Stimulated activated CD4-positive, alpha-beta T cell treated with anti-CD3 and anti-CD28 coated beads, Interleukin-12 subunit alpha, Interleukin-12 subunit beta, amount 100 ng/mL, for 4 hours (primary cell): ENCODE measurements around the gene FBXW5.

Experiments used
- DNase-seq: peaks from one replicate; pipeline ENCODE4 v3.0.0-alpha.2; 2020

FBXW5 gene

GRCh38 chr9:136902259-136902821, 42.2 kb downstream of the FBXW5 start:
- DNase-seq = peak; percentile 79

- DNase-seq = peak; percentile 70
Measured at GRCh38 chr9:136901516-136902258, 42.9 kb downstream of the FBXW5 start.

- no peak for DNase-seq
Measured at GRCh38 chr9:136900988-136901515, 43.5 kb downstream of the FBXW5 start.

GRCh38 chr9:136900556-136900955, 44.0 kb downstream of the FBXW5 start:
- no peak for DNase-seq

- DNase-seq = no peak
Measured at GRCh38 chr9:136899196-136899595, 45.3 kb downstream of the FBXW5 start.

DNA sequence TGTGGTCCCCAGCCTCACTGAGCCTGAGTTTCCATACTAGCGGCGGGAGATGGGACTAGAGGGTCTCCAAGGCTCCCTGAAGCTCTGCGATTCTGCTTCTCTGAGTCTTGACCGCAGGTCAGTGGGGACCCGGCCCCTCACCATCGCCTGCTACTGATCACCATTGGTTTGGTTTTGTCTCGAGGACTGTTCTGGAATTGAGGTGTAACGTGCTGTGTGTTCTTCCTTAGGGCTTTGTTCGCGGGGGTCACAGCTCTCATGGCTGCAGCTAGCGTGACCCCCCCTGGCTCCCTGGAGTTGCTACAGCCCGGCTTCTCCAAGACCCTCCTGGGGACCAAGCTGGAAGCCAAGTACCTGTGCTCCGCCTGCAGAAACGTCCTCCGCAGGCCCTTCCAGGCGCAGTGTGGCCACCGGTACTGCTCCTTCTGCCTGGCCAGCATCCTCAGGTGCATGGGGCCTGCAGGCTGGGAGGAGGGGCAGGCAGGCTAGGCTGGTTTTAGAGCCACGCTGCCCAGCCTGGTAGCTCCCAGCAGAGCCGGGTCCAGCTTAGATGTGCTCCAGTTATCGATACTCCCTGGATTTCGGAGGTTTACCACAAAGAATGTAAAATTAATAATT, 45.9 kb downstream of the FBXW5 start:
- DNase-seq = no peak

DNA sequence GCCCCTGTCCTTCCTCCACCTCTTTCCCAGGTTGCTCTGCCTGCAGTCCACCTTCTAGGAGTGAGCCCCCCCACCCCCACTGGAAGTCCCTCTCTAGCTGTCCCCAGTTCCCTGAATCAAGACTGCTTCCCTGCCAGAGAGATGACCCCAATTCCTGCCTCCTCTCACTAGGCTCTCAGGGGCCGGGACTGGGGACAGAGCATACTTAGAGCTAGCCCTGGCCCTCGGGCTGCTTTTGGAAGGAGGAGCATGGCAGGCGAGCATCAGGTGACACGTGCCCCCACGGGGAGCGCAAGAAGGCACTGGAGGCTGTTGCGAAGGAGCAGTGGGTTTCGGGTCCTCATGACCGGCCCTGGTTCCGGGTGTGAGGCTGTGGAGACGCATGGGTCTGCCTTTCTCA, 48.5 kb downstream of the FBXW5 start:
- DNase-seq = no peak

DNA sequence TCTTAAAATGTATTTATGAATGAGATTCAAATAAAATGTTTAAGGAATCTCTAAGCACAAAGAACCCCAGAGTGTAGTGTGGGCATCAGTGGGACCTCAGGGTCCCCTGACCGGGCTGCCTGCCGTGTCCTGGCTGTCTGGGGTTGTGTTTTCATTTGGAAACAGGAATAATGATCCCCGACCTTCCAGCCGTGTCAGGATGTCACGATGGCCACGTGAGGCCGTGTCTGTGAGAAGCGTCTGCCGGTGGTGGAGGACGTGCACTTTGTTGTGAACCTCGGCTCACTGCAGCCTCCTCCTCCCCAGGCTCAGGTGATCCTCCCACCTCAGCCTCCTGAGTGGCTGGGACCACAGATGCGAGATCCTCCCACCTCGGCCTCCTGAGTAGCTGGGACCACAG, 53.9 kb downstream of the FBXW5 start:
- no peak for DNase-seq
